Hematopoietic multipotent progenitor cell treated with erythropoietin and hydrocortisone succinate and interleukin-3 and kit ligand, for 8 days (in vitro differentiated cells): ENCODE data around the gene GPR108.
"Not testable (repeated sequence)": the region's sequence is repeated elsewhere in the genome, so short reads cannot be mapped to it uniquely, and the experiment has no call there.

Experiments used
- DNase-seq: peaks from one replicate; pipeline ENCODE4 v3.0.0-alpha.2; 2015

Gene GPR108

GRCh38 chr19:6760606-6761005 lies 23.2 kb upstream of the GPR108 start:
- DNase-seq, result no peak

- DNase-seq, result no peak
These were observed 17.5 kb upstream of the GPR108 start for GRCh38 chr19:6754653-6755463.

GRCh38 chr19:6754136-6754535 lies 16.8 kb upstream of the GPR108 start:
- DNase-seq, result no peak

- peak; percentile 95 for DNase-seq
These were observed 16.0 kb upstream of the GPR108 start for GRCh38 chr19:6753178-6754031.

- no peak for DNase-seq
These were observed 15.1 kb upstream of the GPR108 start for GRCh38 chr19:6752256-6753177.

GRCh38 chr19:6751189-6751588 lies 13.8 kb upstream of the GPR108 start:
- no peak for DNase-seq

GRCh38 chr19:6750062-6750461 lies 12.7 kb upstream of the GPR108 start:
- no peak for DNase-seq

- not testable (repeated sequence) for DNase-seq
These were observed 11.2 kb upstream of the GPR108 start for GRCh38 chr19:6748543-6748942.

- no peak for DNase-seq
These were observed 8.6 kb upstream of the GPR108 start for GRCh38 chr19:6745965-6746364.

GRCh38 chr19:6744381-6745301 lies 7.3 kb upstream of the GPR108 start:
- no peak for DNase-seq

- DNase-seq, result no peak
These were observed 6.5 kb upstream of the GPR108 start for GRCh38 chr19:6743714-6744380.

GRCh38 chr19:6743066-6743465 lies 5.7 kb upstream of the GPR108 start:
- DNase-seq, result peak; percentile 29

- DNase-seq, result peak; percentile 1
These were observed 3.4 kb upstream of the GPR108 start for GRCh38 chr19:6740589-6741343.

- DNase-seq, result peak; percentile 1
These were observed 2.7 kb upstream of the GPR108 start for GRCh38 chr19:6739883-6740588.

GRCh38 chr19:6739390-6739882 lies 2.1 kb upstream of the GPR108 start, which contains the start of gene TRIP10:
Gene TRIP10, plus strand, starts transcription at chr19:6739680. Its CDS starts 82 bp downstream, at chr19:6739762.
- peak; percentile 76 for DNase-seq

- no peak for DNase-seq
These were observed 1.5 kb upstream of the GPR108 start for GRCh38 chr19:6738787-6739389.

GRCh38 chr19:6737873-6738786 lies 750 bp upstream of the GPR108 start:
- DNase-seq, result peak; percentile 93

GRCh38 chr19:6736917-6737283 lies 480 bp downstream of the GPR108 start:
- DNase-seq, result no peak
